GM21360 (cell line): ENCODE data around the gene SPACA9.

Source experiments
- ATAC-seq: cut with Tn5 transposase; IDR thresholded peaks from one replicate; pipeline ENCODE4 v1.9.1; 2021; ENCODE audit warnings: mild to moderate bottlenecking, moderate library complexity; ENCODE audit not compliant: unreplicated experiment

The SPACA9 gene

GRCh38 chr9:132892400-132892799, 13.7 kb downstream of the SPACA9 start:
- ATAC-seq: no peak

GRCh38 chr9:132894346-132894745, 15.6 kb downstream of the SPACA9 start:
- ATAC-seq: no peak

- no peak for ATAC-seq
Observed at GRCh38 chr9:132894862-132895835, 16.5 kb downstream of the SPACA9 start.

GRCh38 chr9:132896264-132896663, 17.6 kb downstream of the SPACA9 start:
- no peak for ATAC-seq

- ATAC-seq: no peak
Observed at GRCh38 chr9:132896906-132897305, 18.2 kb downstream of the SPACA9 start.

GRCh38 chr9:132898051-132898450, 19.4 kb downstream of the SPACA9 start:
- no peak for ATAC-seq

GRCh38 chr9:132901858-132902831, 23.4 kb downstream of the SPACA9 start:
- ATAC-seq: no peak

GRCh38 chr9:132903574-132904492, 25.1 kb downstream of the SPACA9 start:
- no peak for ATAC-seq

- ATAC-seq: no peak
Observed at GRCh38 chr9:132905726-132906125, 27.0 kb downstream of the SPACA9 start.

GRCh38 chr9:132908635-132909034, 29.9 kb downstream of the SPACA9 start:
- no peak for ATAC-seq

GRCh38 chr9:132909311-132909710, 30.6 kb downstream of the SPACA9 start:
- ATAC-seq: no peak

- no peak for ATAC-seq
Observed at GRCh38 chr9:132910376-132910775, 31.7 kb downstream of the SPACA9 start.

- no peak for ATAC-seq
Observed at GRCh38 chr9:132912131-132912530, 33.4 kb downstream of the SPACA9 start.

- ATAC-seq: no peak
Observed at GRCh38 chr9:132914924-132915323, 36.2 kb downstream of the SPACA9 start.

- no peak for ATAC-seq
Observed at GRCh38 chr9:132919614-132920268, 41.0 kb downstream of the SPACA9 start.

- ATAC-seq: no peak
Observed at GRCh38 chr9:132923346-132923902, 44.7 kb downstream of the SPACA9 start.

GRCh38 chr9:132927704-132928103, 49.0 kb downstream of the SPACA9 start:
- ATAC-seq: no peak

GRCh38 chr9:132931178-132931735, 52.6 kb downstream of the SPACA9 start:
- ATAC-seq: no peak

- no peak for ATAC-seq
Observed at GRCh38 chr9:132935026-132935425, 56.3 kb downstream of the SPACA9 start.
